H54 (cell line): Measurements from ENCODE around the gene MICALL2.

Source experiments
- DNase-seq: peaks from one replicate; pipeline ENCODE4 v3.0.0; 2011; ENCODE audit warnings: low spot score, mixed read lengths; ENCODE audit not compliant: insufficient read length
- FAIRE-seq: peaks from 3 replicates; lab custom pipeline; 2011; peaks lifted over from hg19 to GRCh38; lab: Jason Lieb, UNC
- POLR2A ChIP-seq: IDR thresholded peaks from 2 replicates; pipeline ENCODE4 v1.6.1; 2011; ENCODE audit warnings: low read depth, mild to moderate bottlenecking, low read length

MICALL2 gene

GRCh38 chr7:1497293-1497927, 38.1 kb upstream of the MICALL2 start:
- TF ChIP-seq POLR2A = no peak
- FAIRE-seq (no peak), DNase-seq (no peak)

- no peak for FAIRE-seq
- DNase-seq = no peak
- TF ChIP-seq POLR2A = no peak
These were observed 37.4 kb upstream of the MICALL2 start for GRCh38 chr7:1496531-1497292.

- TF ChIP-seq POLR2A = no peak
- DNase-seq = no peak
- FAIRE-seq = no peak
These were observed 36.4 kb upstream of the MICALL2 start for GRCh38 chr7:1495564-1496242.

- FAIRE-seq (no peak), DNase-seq (no peak)
- no peak for TF ChIP-seq POLR2A
These were observed 35.7 kb upstream of the MICALL2 start for GRCh38 chr7:1494866-1495563.

GRCh38 chr7:1494447-1494846, 35.2 kb upstream of the MICALL2 start:
- no peak for DNase-seq
- TF ChIP-seq POLR2A = no peak
- FAIRE-seq = no peak

GRCh38 chr7:1493571-1493970, 34.3 kb upstream of the MICALL2 start:
- no peak for DNase-seq
- no peak for TF ChIP-seq POLR2A
- no peak for FAIRE-seq

- FAIRE-seq (no peak), DNase-seq (no peak)
- TF ChIP-seq POLR2A = no peak
These were observed 33.9 kb upstream of the MICALL2 start for GRCh38 chr7:1493129-1493528.

- no peak for FAIRE-seq
- no peak for DNase-seq
- no peak for TF ChIP-seq POLR2A
These were observed 33.4 kb upstream of the MICALL2 start for GRCh38 chr7:1492640-1493039.

GRCh38 chr7:1492221-1492620, 33.0 kb upstream of the MICALL2 start:
- no peak for TF ChIP-seq POLR2A
- FAIRE-seq (no peak), DNase-seq (no peak)

- no peak for TF ChIP-seq POLR2A
- FAIRE-seq (no peak), DNase-seq (no peak)
These were observed 31.6 kb upstream of the MICALL2 start for GRCh38 chr7:1490837-1491236.

- FAIRE-seq = no peak
- no peak for DNase-seq
- TF ChIP-seq POLR2A = no peak
These were observed 30.1 kb upstream of the MICALL2 start for GRCh38 chr7:1489336-1489735.

GRCh38 chr7:1488016-1488415, 28.7 kb upstream of the MICALL2 start:
- no peak for FAIRE-seq
- TF ChIP-seq POLR2A = no peak
- DNase-seq = no peak

GRCh38 chr7:1487466-1487865, 28.2 kb upstream of the MICALL2 start:
- no peak for FAIRE-seq
- no peak for TF ChIP-seq POLR2A
- DNase-seq = no peak

- DNase-seq (no peak), FAIRE-seq (no peak)
- no peak for TF ChIP-seq POLR2A
These were observed 27.3 kb upstream of the MICALL2 start for GRCh38 chr7:1486571-1486970.
